Cardiac muscle cell (in vitro differentiated cells and primary cell): Measurements from ENCODE around the gene ZSWIM7. TPM values are rescaled to one million over a fixed set of nuclear protein-coding genes. Genes with fewer than 3 reads are reported as not detected.

Experiments used
- DNase-seq, 2 donors: peaks; one replicate each; pipeline versions ENCODE4 v3.0.0 to v3.0.0-alpha.2; 2010 to 2017; ENCODE audit warnings: low read depth in 1 of 2, low spot score in 1 of 2
- H3K27ac ChIP-seq: fragments of 200-600 bp; sonication (generic); 2 replicates; pipeline ENCODE4 v1.5.1; 2016
- H3K27me3 ChIP-seq: fragments of 200-600 bp; sonication (generic); 2 replicates; pipeline ENCODE4 v1.6.0; 2016; ENCODE audit warnings: control low read depth
- H3K36me3 ChIP-seq: fragments of 200-600 bp; sonication (generic); 2 replicates; pipeline ENCODE4 v1.5.1; 2016; ENCODE audit warnings: control low read depth
- H3K4me1 ChIP-seq: fragments of 200-600 bp; sonication (generic); 2 replicates; pipeline ENCODE4 v1.8.1; 2017; ENCODE audit warnings: low read depth, mild to moderate bottlenecking, mixed run types
- H3K4me3 ChIP-seq: fragments of 200-600 bp; sonication (generic); 2 replicates; pipeline ENCODE4 v1.5.1; 2016; ENCODE audit warnings: mild to moderate bottlenecking
- H3K9me3 ChIP-seq: fragments of 200-600 bp; sonication (generic); 2 replicates; pipeline ENCODE4 v1.5.1; 2017; ENCODE audit warnings: low read depth, mild to moderate bottlenecking, control low read depth
- polyA plus RNA-seq: library from polyadenylated mRNA; unstranded; fragments of >200 nt; fragmentation: Nextera tagmentation; extraction: Ambion mirVana; gene quantifications from 2 replicates; pipeline ENCODE4 v1.2.1, GENCODE V29; 2016
- total RNA-seq: library from RNA; depleted of rRNA; stranded (reverse); fragments of >200 nt; gene quantifications from 2 replicates; pipeline ENCODE4 v1.2.3, GENCODE V29; 2016
- TF ChIP-seq, protein P1 (sequence below): IDR thresholded peaks from 2 replicates; pipeline ENCODE4 v1.5.1; 2012; ENCODE audit warnings: low read depth, mild to moderate bottlenecking, low read length

The ZSWIM7 gene
- total and polyA plus RNA-seq, 2 experiments from 2014 or later = 28.1 to 84.7 TPM

DNA sequence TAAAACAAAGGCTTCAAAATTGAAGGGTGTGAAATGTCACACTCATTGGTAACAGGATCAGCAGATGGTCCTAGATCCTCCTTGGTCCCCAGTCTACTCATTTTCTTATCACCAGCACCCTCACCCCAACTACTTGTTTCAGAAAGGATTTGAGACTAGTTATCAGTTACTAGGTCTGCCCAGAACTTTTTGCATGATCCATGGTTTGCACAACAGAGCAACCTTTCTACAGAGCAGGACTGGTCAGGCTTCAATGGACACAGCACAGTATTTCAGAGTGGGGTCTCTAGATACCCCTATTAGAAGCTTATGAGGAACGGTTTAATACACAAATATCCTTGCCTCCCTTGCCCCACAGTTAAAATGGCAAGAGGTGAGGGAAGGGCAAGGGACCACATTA lies 25.7 kb upstream of the ZSWIM7 start:
- Histone ChIP-seq H3K9me3 (no peaks in the 10 kb centered on the region), H3K4me1 (no peaks in the 10 kb centered on the region), H3K27ac (no peak overlapping the region), H3K27me3 (no peaks in the 10 kb centered on the region), H3K36me3 (peaks cover 59% of the 10 kb centered on the region), H3K4me3 (no peak overlapping the region)
- TF ChIP-seq, protein P1, sequence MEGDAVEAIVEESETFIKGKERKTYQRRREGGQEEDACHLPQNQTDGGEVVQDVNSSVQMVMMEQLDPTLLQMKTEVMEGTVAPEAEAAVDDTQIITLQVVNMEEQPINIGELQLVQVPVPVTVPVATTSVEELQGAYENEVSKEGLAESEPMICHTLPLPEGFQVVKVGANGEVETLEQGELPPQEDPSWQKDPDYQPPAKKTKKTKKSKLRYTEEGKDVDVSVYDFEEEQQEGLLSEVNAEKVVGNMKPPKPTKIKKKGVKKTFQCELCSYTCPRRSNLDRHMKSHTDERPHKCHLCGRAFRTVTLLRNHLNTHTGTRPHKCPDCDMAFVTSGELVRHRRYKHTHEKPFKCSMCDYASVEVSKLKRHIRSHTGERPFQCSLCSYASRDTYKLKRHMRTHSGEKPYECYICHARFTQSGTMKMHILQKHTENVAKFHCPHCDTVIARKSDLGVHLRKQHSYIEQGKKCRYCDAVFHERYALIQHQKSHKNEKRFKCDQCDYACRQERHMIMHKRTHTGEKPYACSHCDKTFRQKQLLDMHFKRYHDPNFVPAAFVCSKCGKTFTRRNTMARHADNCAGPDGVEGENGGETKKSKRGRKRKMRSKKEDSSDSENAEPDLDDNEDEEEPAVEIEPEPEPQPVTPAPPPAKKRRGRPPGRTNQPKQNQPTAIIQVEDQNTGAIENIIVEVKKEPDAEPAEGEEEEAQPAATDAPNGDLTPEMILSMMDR = no peak
- DNase-seq = no peak

DNA sequence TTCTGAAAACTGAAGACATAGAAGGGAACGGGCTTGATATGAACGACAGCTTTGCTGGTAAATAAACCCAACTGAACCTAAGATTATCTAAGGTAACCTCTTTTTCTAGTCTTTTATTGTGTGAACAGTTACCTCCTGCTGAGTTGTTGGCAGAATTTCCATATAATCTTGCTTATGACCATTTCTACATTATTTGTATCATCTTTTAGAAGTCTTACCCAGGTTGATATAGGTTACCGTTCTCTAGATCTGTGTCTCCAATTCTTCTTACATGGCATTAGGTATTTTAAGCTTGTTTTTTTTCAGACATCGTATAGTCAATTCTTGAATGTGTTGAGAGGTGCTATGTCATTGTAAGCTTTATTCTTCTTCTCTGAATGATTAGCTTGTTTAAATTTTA lies 24.4 kb upstream of the ZSWIM7 start:
- Histone ChIP-seq H3K4me1 (no peaks in the 10 kb centered on the region), H3K27ac (no peak overlapping the region), H3K36me3 (peaks cover 47% of the 10 kb centered on the region), H3K9me3 (no peaks in the 10 kb centered on the region), H3K27me3 (no peaks in the 10 kb centered on the region), H3K4me3 (no peak overlapping the region)
- TF ChIP-seq, protein P1 = no peak
- DNase-seq = no peak

DNA sequence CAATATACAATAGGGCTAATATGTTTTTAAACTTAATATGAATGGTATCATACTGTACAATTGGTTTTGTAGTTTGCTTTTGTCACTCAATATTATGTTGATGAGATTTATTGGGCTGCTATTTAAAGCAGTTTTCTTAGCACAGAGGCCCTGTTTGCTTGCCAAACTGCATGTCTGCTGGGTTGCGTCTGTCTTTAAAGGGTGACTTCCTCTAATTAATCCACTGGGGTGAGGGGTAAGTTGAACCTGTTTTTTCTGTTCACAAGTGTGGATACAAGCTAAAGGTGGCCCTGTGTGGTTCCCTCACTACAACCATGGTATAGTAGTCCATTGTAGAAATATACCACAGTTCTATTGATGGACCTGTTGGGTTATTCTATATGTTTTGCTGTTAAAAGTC lies 19.8 kb upstream of the ZSWIM7 start:
- Histone ChIP-seq H3K4me3 (no peak overlapping the region), H3K27ac (no peak overlapping the region), H3K9me3 (no peaks in the 10 kb centered on the region), H3K4me1 (no peaks in the 10 kb centered on the region), H3K36me3 (peaks cover 24% of the 10 kb centered on the region), H3K27me3 (no peaks in the 10 kb centered on the region)
- TF ChIP-seq, protein P1 = no peak
- DNase-seq = no peak

DNA sequence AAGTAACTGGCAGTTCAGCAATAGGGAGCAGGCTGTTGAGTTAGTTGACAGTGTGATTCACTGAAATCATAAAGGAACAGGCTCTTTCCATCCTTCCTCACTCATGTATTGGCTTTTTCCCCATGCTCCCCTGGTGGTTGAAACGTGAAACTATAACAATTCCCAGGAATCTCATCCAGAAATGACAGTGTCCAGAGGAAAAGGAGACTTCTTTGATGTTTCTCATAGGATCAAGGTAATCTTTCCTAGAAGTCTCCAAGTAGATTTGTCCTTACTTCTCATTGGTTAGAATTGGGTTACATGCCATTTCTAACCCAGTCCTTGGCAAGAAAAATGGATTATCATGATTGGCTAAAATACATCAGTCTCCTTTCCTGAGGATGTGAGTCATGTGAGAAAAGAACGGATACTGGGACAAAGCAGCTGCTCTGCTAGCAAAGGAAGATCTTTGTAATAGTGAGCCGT lies 14.5 kb upstream of the ZSWIM7 start:
- Histone ChIP-seq H3K27ac (peak overlapping the region; percentile 29), H3K9me3 (no peaks in the 10 kb centered on the region), H3K4me3 (no peak overlapping the region), H3K4me1 (no peaks in the 10 kb centered on the region), H3K36me3 (peaks cover 32% of the 10 kb centered on the region), H3K27me3 (no peaks in the 10 kb centered on the region)
- TF ChIP-seq, protein P1 = peak; percentile 67
- peak; percentile 29 to 85 for DNase-seq

DNA sequence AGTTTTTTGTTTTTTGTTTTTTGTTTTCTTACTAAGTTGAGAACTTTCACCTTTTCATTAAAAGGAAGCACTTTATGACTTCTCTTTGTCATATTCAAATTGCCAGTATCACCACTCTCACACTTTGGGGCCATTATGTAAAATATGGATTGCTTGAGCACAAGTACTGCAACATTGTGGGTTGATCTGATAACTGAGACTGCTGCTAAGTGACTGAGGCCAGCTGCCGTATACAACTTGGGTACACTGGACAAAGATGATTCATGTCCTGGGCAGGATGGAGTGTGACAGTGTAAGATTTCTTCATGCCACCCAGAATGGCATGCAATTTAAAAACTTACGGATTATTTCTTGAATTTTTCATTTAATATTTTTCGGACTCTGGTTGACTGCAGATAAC lies 7.9 kb upstream of the ZSWIM7 start:
- Histone ChIP-seq H3K9me3 (no peaks in the 10 kb centered on the region), H3K4me1 (no peaks in the 10 kb centered on the region), H3K4me3 (no peak overlapping the region), H3K36me3 (peaks cover 68% of the 10 kb centered on the region), H3K27me3 (no peaks in the 10 kb centered on the region), H3K27ac (no peak overlapping the region)
- TF ChIP-seq, protein P1 = no peak
- no peak for DNase-seq

DNA sequence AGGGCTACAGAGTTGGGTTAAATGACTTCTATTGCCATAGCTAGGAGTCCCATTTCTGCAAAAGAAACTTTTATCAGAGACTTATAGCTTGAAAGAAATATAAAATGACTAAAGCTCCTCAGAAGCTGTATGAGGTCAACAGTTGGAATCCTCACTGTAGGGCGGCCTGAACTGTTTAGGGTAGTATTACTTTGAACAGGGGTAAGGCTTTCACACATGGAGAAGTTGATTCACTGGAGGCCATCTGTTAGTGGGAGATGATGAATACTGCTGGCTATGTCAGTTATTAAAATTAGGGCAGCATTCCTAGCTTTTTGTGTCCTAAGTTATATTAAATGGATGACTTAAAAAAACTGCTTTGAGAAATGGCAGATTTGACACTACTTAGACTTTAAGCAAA lies 6.1 kb upstream of the ZSWIM7 start:
- H3K27me3 ChIP-seq = no peaks in the 10 kb centered on the region
- peaks cover 75% of the 10 kb centered on the region for H3K36me3 ChIP-seq
- TF ChIP-seq, protein P1 = no peak
- H3K27ac ChIP-seq = no peak overlapping the region
- no peak overlapping the region for H3K4me3 ChIP-seq
- DNase-seq = no peak
- H3K9me3 ChIP-seq = no peaks in the 10 kb centered on the region
- peaks cover 6% of the 10 kb centered on the region for H3K4me1 ChIP-seq
